GM21723 (cell line): ENCODE measurements around the gene BDKRB1.

Experiments used
- ATAC-seq: cut with Tn5 transposase; IDR thresholded peaks from one replicate; pipeline ENCODE4 v1.9.1; 2021; ENCODE audit warnings: mild to moderate bottlenecking, moderate library complexity; ENCODE audit not compliant: unreplicated experiment

BDKRB1 gene

DNA sequence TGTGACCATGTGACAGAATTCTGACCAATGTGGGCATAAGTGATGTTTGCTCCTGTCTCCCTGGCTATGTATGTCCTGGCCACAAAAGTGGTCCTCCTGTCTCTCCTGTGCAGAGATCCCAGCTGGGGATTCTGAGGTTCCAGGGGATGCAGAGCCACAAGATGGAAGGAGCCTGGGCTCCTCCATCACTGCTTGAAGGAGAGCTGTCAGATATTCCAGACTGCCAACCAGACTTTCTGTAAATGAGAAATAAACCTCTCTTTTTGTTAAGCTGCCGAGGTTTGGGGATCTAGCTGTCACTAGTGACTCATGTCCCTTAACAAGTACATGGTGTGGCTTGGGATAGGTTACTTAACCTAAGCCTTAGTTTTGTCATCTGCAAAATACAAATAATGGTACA is 21.9 kb downstream of the BDKRB1 start:
- no peak for ATAC-seq

DNA sequence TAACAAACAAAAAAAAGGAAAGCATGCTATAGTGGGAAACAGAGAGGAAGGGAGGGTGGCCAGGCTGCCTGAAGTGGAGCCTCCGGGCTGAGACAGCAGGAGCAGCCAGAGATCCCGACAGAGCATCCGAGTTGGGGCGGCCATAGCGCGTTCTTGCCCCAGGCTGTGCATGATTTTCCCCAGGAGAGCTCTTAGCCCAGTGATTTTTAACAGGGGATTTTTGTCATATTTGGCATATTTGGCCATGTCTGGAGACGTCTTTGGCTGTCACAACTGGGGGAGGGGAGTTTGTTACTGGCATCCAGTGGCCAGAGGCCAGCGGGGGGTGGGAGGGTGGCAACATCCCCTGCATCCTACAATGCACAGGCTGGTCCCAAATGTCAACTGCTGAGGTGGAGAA is 23.6 kb downstream of the BDKRB1 start:
- no peak for ATAC-seq

DNA sequence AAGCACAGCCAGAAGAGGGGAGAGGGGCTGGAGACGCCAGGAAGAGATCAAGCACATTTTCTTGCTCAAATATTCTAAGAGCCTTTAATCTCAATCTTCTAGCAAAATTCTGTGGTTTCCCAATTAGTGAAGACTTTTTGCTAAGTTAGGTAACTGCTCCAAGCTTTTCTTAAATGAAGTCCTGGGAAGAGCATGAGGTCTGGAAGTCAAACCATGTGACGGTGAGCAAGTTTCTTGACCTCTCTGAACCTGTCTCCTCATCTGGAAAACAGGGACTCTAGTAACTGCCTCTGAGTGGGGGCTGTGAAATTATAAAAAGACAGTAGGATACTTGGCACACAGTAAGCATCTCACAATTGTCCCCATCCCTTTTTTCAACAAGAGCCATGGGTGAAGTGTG is 24.1 kb downstream of the BDKRB1 start:
- ATAC-seq: no peak

DNA sequence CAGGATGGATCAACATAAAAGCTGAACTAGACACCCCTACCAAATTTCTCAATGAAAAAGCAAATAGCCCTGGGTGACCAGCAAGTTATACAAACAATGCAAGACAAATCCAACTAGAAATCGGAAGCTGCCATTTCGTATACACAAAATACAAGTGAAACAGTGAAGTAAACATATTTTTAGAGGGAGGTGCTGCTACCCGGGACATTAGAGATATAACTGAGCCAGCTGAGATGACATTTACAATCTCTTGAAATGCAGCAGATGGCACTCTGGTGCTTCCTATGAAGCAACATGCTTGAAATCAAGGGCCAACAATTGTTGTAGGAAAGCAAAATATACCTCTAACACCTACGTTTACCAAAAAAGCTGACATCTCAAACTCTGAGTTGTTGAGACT is 25.5 kb downstream of the BDKRB1 start:
- ATAC-seq: no peak

DNA sequence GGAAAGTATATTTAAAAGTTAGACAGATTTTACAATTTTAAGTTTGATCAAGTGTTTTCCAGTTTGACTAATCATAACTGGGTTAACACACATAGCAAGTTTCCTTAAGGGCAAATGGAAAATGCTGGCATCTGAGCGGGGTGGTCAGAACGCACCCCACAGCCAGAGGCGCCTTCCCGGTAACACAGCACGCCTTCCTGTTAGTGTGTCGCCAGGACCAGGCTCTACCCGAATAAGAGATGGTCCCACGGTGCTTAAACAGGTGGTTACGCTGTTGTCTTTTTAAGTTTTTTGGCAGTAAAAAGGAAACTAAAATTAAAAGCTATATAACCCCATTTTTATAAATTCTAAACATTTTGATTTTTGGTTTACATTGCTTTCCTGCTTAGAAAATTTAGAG is 28.0 kb downstream of the BDKRB1 start:
- no peak for ATAC-seq

DNA sequence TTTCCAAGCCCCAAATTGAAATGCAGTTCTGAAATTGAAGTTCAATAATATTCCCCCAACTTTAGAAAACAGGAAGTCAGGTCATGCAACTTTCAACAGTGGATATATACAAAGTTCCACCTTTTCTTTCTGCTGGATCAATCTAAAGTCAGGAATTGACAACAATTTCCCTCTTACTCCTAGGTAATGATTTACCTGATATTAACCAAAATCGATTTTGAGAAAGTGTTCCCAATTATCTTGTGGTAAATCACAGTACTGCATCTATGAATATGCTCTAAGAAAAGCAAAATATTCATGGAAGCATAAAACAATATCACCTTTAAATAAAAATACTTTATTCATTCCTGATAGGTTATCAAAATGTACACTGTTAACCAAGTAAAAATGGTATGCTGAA is 28.4 kb downstream of the BDKRB1 start:
- ATAC-seq: no peak

DNA sequence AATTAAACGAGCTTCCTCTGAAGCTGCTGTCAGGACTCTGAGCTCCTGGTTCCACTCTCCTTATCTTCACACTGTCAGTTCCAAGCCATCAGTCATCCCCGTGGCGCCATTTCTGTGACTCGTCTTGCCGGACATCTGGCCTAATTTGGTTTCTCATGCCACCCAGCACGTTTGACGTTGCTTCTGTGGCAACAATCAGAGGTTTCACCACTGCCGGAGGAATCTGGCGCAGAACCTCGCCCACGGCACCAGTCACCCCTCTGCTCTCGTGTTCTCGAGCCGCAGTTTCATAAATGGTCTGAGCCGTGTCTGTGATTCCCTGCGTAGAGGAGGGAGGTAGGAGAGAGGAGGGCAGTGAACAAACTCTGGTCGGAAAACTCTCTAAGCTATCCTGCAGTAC is 29.7 kb downstream of the BDKRB1 start:
- ATAC-seq: no peak

DNA sequence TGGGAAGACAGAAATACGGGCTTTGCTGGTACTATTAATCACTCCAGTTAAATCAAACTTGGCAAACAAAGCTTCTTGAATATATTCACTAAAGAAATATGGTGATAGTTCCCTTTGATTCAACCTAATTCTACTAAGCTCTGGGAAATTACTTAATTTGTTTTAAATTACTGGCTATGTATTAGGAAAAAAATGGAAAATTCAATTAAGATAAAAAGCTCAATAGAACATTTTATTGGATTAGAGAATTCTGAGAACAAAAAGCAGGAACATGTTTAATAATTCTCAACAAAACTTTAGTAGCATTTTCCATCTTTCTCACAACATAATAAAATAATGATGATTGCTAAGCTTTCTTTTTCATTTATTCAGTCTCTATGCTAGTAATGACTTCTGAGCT is 30.2 kb downstream of the BDKRB1 start:
- ATAC-seq: no peak

DNA sequence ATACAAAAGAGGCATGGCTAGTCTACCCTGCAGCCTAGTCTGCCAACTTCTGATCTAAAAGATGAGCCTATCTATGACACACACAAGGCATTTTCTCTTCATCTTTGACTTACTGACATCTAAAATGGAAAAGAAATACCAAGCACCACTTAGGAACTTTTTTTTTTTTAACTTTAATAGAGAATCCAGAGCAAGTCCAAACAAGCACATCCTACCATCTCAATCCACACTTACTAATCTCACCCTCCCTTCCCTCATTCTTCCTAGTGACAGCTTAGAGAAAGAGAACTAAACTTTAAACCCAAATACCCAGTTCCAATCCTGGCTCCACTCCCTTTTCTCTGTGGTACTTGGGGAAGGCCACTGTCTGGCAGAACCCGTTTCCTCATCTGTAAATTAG is 31.8 kb downstream of the BDKRB1 start:
- no peak for ATAC-seq

DNA sequence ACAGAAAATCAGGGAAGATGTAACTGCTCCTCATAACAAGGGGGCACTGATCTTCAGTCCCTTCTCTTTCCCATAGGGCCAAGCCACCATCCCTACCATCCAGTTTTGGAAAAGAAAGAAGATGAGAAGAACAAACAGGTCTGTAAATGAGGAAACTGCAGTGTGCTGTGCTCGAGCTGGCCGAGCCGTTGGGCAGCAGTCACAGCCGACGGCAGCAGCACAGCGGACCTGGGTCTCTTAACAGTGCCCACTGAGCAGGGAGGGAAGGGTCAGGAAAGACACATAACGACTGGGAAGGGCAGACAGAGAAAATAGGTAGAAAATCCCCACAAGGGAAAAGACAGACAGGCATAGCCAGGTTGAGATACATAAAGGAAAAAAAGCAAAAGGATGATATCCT is 38.2 kb downstream of the BDKRB1 start:
- no peak for ATAC-seq

DNA sequence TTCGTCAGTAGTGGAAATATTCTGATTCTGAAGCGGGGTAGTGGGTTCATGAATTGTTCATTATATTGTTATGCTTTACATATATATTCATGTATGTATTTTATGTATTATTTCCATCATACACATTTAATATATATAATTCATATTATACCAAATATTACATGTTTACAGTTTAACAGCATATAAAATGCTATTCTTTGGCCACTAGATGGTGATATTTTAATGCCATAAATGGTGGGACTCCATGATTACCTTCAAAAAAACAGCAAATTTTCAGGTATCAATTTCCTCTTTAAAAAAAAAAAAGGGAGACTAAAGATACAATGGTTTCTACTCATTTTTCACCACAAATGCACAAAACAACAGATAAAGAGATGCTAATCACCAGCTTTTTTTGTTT is 41.0 kb downstream of the BDKRB1 start:
- no peak for ATAC-seq

DNA sequence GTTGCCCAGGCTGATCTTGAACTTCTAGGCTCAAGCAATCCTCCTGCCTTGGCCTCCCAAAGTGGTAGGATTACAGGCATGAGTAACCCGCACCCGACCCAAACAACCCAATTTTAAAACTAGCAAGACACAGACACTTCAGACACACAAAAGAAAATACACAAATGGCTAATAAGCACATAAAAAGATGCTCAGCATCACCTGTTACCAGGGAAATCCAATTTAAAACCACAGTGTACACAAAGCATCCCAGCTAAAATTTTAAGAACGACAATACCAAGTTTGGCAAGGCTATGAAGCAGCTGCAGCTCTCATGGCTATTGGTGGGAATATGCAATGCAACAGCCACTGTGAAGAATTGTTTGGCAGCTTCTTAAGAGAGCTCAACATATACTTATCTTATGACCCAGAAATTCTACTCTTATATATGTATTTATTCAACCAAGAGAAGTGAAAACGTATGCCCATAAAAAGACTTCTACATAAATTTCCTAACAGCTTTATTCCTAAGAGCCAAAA is 42.0 kb downstream of the BDKRB1 start:
- ATAC-seq: no peak

DNA sequence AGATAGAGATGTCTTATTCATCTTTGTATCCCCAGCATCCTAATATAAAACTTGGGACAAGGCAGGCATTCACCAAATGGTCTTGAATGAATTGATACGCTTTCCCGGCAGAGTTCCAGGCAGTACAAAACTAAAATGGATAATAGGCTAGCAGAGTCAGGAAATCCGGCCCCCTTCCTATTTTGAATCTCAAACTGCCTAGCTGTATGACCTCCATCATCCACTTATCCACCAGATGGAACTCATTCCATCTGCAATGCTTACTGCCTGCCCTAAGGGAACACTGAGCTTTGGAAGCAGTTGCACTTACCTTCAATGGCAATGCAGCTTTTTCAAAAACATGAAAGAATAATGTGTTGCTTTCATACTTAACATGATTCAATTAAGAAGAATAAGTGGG is 43.4 kb downstream of the BDKRB1 start:
- no peak for ATAC-seq

DNA sequence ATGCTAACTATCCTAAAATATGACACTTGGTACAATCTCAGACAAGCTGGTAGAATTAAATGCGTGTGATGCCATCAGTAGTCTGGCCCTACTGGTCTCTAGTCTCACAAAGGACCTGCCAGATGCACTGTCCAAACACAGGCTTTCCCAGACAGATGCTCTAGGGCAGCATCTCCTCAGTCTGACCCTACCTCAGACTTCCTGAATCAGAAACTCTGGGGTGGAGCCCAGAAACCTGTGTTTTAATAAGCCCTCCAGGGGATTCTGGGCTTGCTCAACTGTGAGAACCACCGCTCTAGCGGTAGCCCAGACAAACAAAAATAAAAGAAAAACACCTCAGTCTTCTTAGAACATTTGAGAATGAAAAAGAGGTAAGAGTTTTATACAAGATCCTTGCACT is 48.0 kb downstream of the BDKRB1 start:
- no peak for ATAC-seq

DNA sequence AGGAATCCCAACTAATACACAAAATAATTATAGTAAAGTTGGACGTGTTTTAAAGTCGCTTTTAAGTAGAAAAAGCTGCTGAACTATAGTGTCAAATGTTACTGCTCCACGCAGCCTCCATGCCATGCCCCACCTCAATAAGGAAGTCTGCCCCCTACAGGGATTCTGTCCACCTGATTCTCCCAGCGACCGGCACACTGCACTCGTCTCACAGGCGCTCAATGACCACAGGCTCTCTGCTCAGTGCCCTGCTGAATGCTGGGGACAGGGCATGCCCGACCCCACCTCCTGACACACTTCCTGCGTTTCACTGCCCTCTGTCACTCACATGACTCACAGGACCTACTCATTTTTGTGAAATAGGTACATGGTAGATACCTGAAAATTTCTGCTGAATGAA is 48.9 kb downstream of the BDKRB1 start:
- no peak for ATAC-seq

DNA sequence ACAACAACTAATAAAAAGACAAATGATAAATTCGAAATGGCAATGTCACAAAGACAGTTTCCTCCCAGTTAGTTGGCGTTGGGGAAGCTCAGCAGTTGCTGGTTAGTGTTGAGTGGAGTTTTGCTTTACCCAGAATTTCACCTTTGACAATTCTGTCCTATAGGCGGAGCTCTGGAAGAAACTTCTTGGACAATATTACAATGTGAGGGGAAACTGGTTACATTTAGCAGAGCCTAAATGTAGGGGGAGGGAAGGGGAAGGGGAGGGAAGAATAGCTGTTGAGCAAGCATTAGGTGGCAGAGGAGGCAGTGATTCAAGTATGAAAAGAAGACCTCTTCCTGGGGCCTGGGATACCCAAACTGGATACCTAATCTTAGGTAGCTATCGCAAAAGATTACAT is 51.4 kb downstream of the BDKRB1 start:
- no peak for ATAC-seq

DNA sequence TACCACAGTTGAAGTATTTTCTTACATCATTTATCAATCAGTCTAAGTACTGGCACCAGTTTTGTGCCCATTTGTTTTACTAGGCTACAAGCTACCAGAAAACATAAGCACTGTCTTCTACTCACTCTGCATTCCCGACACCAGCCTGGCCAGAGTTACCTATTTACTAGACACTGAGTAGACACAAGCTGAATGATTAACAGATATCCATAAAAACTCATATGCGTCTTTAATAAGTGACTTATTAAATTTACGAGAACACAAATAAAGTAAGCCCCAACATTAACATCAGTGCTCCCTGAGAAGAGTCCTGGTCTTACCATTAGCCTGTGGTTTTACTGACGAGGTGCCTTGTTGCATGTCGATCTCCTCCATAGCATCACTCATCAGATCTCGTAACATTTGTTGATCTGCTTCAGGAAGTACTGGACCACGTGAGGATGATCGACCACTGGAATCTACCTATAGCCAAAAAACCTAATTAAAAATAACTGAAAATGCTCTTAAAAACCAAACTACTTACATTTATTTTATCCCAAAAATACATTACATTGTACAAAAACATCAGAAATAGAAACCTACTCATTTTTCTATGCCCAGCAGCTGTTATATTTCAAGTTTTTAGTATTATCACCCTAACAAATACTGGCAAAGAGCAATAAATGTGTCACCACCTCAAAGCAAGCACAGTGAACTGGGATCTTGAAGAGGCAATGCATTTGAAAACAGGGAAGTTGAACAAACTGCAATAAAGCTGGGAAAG is 53.3 kb downstream of the BDKRB1 start:
- no peak for ATAC-seq

DNA sequence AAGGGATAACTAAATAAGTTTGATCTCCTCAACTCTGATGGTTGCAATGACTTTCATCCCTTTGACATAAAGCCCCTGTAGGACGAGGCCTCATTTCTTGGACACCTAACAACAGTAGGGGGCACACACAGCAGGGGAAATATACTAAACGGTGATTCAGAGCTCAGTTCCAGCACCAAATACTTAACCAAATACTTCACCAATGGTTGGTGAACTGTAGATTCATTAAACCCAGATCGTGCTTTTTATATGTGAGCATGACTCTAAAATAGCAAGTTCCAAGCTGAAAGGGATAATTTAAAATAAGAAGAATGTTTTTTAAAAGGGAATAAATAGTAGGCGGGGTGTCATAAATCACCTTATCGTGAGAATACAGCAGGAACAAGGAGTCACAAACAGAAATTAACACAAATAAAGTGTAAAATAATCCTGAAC is 53.9 kb downstream of the BDKRB1 start:
- no peak for ATAC-seq

DNA sequence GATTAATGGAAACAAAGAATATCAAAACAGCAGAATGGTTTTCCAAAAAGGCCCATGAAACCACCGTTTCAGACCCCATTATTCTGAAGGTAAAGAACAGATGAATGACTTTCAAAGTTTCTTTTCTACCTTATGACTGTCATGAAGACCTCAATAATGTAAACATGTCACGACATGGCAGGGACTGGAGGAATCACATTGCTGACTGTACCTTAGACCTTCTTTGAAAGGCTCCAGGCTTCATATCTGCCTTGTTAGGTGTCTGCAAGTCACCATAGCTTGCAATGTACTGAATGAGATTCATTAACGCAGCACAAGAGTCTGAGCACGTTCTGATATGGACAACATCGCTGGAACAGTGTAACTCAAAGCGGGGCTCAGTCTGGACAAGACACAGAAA is 54.9 kb downstream of the BDKRB1 start:
- ATAC-seq: no peak
